IPS DF 19.7 (cell line): ENCODE measurements around the gene NDUFAF8.

Experiments used
- DNase-seq: peaks from one replicate; pipeline ENCODE4 v3.0.0-alpha.2; 2013; ENCODE audit warnings: low read depth, low spot score

Gene NDUFAF8

GRCh38 chr17:81273698-81274470, 34.8 kb downstream of the NDUFAF8 start:
- DNase-seq: no peak

DNA sequence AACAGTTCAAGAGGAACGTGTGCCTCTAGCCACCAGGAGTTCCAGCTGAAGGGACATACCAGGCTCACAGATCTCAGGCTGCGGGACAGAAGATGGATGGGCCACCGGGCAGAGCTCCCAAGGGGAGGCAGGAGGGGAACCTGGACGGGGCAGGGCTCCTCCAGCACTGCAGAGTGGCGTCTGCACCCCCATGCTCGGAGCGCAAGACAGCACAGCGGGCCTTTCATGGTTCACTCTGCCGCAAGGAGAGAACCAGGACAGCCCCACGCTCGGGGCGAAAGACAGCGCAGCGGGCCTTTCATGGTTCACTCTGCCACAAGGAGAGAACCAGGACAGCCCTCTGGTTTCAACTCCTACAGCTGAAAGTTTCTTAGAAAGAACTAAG, 35.3 kb downstream of the NDUFAF8 start:
- DNase-seq: no peak

DNA sequence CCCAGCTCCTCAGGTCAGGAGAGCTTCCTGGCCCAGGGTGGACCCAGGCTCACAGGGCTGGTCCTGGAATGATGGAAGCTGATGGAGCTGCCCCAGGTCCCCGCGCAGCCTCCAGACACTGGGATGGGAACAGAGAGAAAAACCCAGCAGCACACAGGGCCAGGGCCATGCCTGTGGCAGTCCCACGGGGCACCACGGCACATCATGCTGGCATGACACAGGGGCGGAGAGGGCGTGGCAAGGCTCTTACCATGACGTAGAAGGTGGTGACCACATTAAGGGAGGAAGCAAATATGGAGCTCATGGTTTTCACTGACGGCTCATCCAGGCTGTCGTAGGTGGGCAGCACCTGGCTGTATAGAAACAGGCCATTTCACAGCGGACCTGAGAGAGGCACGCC, 37.7 kb downstream of the NDUFAF8 start:
- DNase-seq: no peak

DNA sequence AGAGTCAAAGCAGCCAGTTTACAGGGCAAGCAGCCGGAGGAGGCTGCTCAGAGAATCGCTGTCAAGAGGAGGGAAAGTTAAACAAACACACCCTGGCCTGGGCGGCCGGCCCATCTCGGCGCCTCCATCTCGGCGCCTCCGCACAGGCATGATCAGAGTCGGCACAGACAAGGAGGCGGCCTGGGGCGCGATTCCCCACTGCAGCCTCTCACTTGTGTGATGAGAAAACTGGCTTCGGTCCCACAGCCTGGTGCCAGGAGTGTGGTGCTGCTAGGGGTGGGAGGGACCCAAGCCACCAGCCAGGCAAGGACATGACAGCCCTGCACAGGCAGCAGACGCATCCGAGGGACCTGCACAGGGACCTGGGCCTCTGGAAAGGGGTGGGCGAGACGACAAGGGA, 38.3 kb downstream of the NDUFAF8 start:
- no peak for DNase-seq

GRCh38 chr17:81277946-81278693, 39.0 kb downstream of the NDUFAF8 start:
- no peak for DNase-seq

DNA sequence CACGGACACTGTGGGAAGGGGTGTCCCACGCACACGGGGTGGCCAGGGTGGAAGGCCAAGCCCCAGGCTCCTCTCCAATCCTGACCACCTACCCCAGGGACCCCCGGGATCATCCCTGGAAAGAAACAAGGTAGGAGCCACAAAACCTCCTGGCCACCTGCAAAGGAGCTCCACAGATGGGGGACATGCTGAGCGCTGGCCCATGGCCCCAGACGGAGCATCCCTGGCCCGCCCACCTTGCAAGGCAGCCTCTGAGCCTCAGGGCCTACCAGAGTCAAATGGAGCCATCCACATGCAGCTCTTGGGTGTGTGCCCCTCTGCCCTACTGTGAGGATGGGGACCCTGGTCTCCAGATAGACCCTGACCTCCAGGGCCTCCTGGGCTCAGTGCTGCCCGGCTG, 39.7 kb downstream of the NDUFAF8 start:
- DNase-seq: no peak

- DNase-seq: no peak
Measured at GRCh38 chr17:81279278-81280275, 40.5 kb downstream of the NDUFAF8 start.

- no peak for DNase-seq
Measured at GRCh38 chr17:81280571-81280970, 41.5 kb downstream of the NDUFAF8 start.

- DNase-seq: no peak
Measured at GRCh38 chr17:81282141-81282540, 43.0 kb downstream of the NDUFAF8 start.

DNA sequence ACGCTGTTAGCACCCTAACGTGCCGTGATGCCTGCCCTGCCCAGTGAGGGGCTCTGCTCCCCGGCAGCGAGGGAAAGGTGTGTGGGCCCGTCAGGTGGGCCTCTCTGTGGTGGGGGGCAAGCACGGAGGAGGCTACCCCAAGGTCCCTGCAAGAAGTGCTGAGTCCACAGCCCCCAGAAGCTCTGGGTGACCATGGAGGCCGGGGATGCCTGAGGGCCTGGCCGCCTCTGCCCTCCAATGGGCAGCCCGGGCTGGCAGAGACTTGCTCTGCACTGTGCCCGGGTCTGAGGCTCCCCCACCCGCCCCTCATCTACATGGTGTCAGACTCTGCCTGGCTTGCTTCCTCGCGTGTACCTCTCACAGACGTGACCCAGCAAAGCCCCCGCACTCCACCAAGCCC, 43.8 kb downstream of the NDUFAF8 start:
- no peak for DNase-seq

GRCh38 chr17:81285179-81285878, 46.2 kb downstream of the NDUFAF8 start:
- DNase-seq: no peak

DNA sequence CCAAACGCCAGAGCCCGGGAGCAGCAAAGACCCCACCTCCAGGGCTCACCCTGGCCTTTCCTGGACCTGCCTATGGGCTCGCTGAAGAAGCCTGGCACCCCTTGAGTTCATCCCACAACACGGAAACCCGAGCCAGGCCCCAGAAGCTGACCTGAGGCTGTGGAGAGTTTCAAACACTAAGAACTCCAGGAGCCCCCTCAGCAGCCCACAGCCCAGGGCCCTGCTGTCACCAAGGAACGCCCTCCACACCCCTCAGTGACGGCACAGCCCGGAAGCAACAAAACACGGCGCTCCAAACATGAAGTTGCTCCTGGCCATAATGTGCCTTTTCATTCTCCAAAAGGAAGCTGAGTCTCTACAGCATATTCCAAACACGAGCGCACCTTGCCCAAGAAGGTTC, 46.8 kb downstream of the NDUFAF8 start:
- no peak for DNase-seq

GRCh38 chr17:81286491-81287145, 47.5 kb downstream of the NDUFAF8 start:
- no peak for DNase-seq

GRCh38 chr17:81287152-81287551, 48.0 kb downstream of the NDUFAF8 start:
- DNase-seq: no peak

- DNase-seq: no peak
Measured at GRCh38 chr17:81287741-81288430, 48.8 kb downstream of the NDUFAF8 start.

DNA sequence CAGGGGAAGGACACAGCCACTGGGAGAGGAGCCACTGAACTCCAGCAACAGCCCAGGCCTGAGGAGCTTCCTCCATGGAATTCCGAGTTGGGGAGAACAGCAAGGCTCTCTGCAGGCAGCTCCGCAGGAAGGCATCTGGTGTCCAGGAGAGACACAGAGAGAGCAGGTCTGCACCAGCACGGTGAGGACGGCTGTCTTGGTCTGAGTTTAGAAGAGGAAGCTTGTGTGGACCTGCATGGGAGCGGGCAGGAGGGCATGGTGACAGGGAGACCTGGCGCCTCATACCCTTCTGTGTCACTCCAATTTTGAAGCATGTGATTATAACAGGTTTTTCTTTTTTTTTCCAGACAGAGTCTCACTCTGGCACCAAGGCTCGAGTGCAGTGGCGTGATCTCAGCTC, 49.6 kb downstream of the NDUFAF8 start:
- DNase-seq: no peak

GRCh38 chr17:81289627-81290026, 50.5 kb downstream of the NDUFAF8 start:
- DNase-seq: no peak

DNA sequence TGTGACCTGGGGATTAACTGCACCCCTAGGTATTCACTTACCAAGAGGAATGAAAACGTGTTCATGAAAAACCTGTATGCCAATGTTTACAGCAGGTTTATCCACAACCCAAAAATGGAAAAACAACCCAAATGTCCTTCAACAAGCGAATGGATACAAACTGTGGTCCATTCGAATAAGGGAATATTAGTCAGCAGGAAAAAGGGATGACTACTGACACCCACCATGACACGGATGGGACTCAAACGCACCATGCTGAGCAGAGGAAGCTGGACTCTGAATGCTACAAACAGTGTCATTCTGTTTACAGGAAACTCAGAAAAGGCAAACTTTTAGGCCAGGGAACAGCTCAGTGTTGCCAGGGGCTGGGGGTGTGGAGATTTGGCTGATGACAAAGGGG, 51.1 kb downstream of the NDUFAF8 start:
- DNase-seq: no peak
